Measurements from ENCODE around the gene DDO. TPM values are rescaled to one million over a fixed set of nuclear protein-coding genes. Genes with fewer than 3 reads are reported as not detected.

DDO gene
- total and polyA plus RNA-seq, 2 donors (not counting 3 experiments of a cell fraction or from before 2014, with no cell fraction given) = not detected

DNA sequence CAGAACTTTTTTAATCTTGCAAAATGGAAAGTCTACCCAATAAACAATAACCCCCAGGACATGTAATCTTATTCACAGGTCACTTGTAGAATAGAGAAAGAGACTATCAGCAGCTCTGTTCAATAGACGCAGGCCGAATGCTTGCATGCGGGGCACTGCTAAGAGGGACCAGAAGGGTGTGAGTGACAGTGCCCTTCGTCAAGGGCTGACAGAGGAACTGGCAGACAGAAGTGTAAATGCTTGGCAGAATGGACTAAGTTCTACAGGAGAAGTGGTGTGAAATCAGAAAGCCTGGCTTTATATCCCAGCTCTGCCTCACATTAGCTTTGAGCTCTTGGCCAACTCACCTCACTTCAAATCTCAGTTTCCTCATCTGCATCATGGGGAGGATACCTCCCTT is 21.0 kb downstream of the DDO start:
- ChIA-PET POLR2A (no interaction called here), CTCF (interaction anchor here (9.2 kb wide), 1 partner anchor 356 kb away, joined by 192 read pairs; no protein-coding TSS in a partner anchor)
- dilution Hi-C loops (cut with MboI; ENCODE audit: extremely low pct_ligation_motif_present, low sequenced_read_pairs) (no loop called here), intact Hi-C loops (cut with micrococcal nuclease) (no loop called here)
- Histone ChIP-seq H3K36me3 (ENCODE audit: control insufficient read depth in 2 of 2, extremely low read depth in 1 of 2, insufficient read depth in 2 of 2, low read length in 2 of 2) (no peaks in the 10 kb centered on the region), H4K20me1 (replicated peaks; ENCODE audit: control insufficient read depth, extremely low read depth, insufficient read depth, low read length) (no peaks in the 10 kb centered on the region), H2AFZ (ENCODE audit: low read depth, low read length) (no peak overlapping the region), H3K9me3 (replicated peaks; ENCODE audit: control insufficient read depth, insufficient read depth, low read length) (no peaks in the 10 kb centered on the region), H3K9ac (replicated peaks; ENCODE audit: extremely low read depth, insufficient read depth, low read length) (no peak overlapping the region), H3K4me3 (replicated peaks in 1 of 3; ENCODE audit: insufficient read depth in 1 of 3, low read depth in 1 of 3, low read length in 3 of 3) (no peak overlapping the region), H3K27ac (ENCODE audit: insufficient read depth, low read depth, low read length) (no peak overlapping the region), H3K4me1 (ENCODE audit: control insufficient read depth, extremely low read depth, insufficient read depth, low read length) (peaks cover 19% of the 10 kb centered on the region), H3K4me2 (ENCODE audit: insufficient read depth, low read length) (no peak overlapping the region), H3K27me3 (ENCODE audit: control insufficient read depth in 2 of 2, insufficient read depth in 2 of 2, low read length in 2 of 2) (peaks cover 0 to 2% of the 10 kb centered on the region in 2 experiments), H3K79me2 (ENCODE audit: control insufficient read depth, insufficient read depth, low read length) (no peaks in the 10 kb centered on the region), H3K9me1 (replicated peaks; ENCODE audit: control insufficient read depth, extremely low read depth, insufficient read depth, low read length) (no peaks in the 10 kb centered on the region)
- DNase-seq (ENCODE audit: low read depth, low spot score) (no peak), FAIRE-seq (no peak)
- no TSS peak for BruUV-seq (replicated peaks)
- no peak for TF ChIP-seq MYC (IDR thresholded peaks at IDR 0.05; ENCODE audit: low read depth, low read length)
- TF ChIP-seq EZH2 (IDR thresholded peaks at IDR 0.05; ENCODE audit: borderline replicate concordance, low read depth, low read length, severe bottlenecking) = no peak
- no peak for TF ChIP-seq JUN (IDR thresholded peaks at IDR 0.05; ENCODE audit: borderline replicate concordance, insufficient read depth, insufficient read length, low read depth)

DNA sequence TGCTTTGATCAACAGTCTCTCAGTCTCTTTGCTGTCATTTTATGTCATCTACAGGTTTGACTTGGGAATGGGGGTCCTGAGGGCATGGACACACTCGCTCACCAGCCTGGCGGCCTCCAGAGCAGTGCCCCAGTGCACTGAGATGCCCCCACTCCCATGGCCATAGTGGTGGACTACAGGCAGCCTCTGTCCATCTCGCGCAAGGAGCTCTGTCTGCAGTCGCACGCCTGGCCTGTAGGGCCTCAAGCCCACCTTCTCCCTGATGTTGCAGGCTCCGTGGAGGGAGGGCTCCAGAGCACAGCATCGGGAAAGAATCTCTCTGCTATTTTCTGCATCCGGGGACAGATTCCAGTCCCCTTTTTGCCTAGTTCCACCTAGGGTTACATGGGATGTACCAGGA is 22.6 kb downstream of the DDO start:
- CTCF ChIA-PET = interaction anchor here (0.6 to 9.2 kb wide), 10 partner anchors 10 to 865 kb away, joined by 3 to 192 read pairs (median 4); no protein-coding TSS in a partner anchor
- no peak for TF ChIP-seq POLR2AphosphoS5 (IDR thresholded peaks at IDR 0.05; ENCODE audit: insufficient read depth, low read depth, low read length)
- no peak for TF ChIP-seq GATA2 (IDR thresholded peaks at IDR 0.05; ENCODE audit: insufficient read depth, insufficient read length, low read depth, low read length)
- TF ChIP-seq, protein P1, sequence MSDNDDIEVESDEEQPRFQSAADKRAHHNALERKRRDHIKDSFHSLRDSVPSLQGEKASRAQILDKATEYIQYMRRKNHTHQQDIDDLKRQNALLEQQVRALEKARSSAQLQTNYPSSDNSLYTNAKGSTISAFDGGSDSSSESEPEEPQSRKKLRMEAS (IDR thresholded peaks at IDR 0.05; ENCODE audit: insufficient read depth, insufficient read length) = no peak
- TF ChIP-seq FOS (IDR thresholded peaks at IDR 0.05; ENCODE audit: borderline replicate concordance, insufficient read depth, low read length) = no peak
- TF ChIP-seq JUN (IDR thresholded peaks at IDR 0.05; ENCODE audit: borderline replicate concordance, insufficient read depth, insufficient read length, low read depth) = no peak
- H3K79me2 ChIP-seq (ENCODE audit: control insufficient read depth, insufficient read depth, low read length) = no peaks in the 10 kb centered on the region
- no peak overlapping the region for H3K27ac ChIP-seq (ENCODE audit: insufficient read depth, low read depth, low read length)
- no peaks in the 10 kb centered on the region for H3K9me3 ChIP-seq (replicated peaks; ENCODE audit: control insufficient read depth, insufficient read depth, low read length)
- no peak overlapping the region for H3K4me3 ChIP-seq (replicated peaks in 1 of 3; ENCODE audit: insufficient read depth in 1 of 3, low read depth in 1 of 3, low read length in 3 of 3)
- H3K27me3 ChIP-seq (ENCODE audit: control insufficient read depth in 2 of 2, insufficient read depth in 2 of 2, low read length in 2 of 2) = peaks cover under 1 to 2% of the 10 kb centered on the region in 2 experiments
- peaks cover 17% of the 10 kb centered on the region for H3K4me1 ChIP-seq (ENCODE audit: control insufficient read depth, extremely low read depth, insufficient read depth, low read length)
- H3K4me2 ChIP-seq (ENCODE audit: insufficient read depth, low read length) = no peak overlapping the region
- no peak overlapping the region for H3K9ac ChIP-seq (replicated peaks; ENCODE audit: extremely low read depth, insufficient read depth, low read length)
- intact Hi-C loops (cut with micrococcal nuclease) (no loop called here), dilution Hi-C loops (cut with MboI; ENCODE audit: extremely low pct_ligation_motif_present, low sequenced_read_pairs) (no loop called here)
- DNase-seq (ENCODE audit: low read depth, low spot score) (no peak), FAIRE-seq (no peak)
- BruUV-seq (replicated peaks) = no TSS peak
- POLR2A ChIA-PET = interaction anchor here (0.5 kb wide), 1 partner anchor 596 kb away, joined by 3 read pairs; no protein-coding TSS in a partner anchor
- H3K36me3 ChIP-seq (ENCODE audit: control insufficient read depth in 2 of 2, extremely low read depth in 1 of 2, insufficient read depth in 2 of 2, low read length in 2 of 2) = no peaks in the 10 kb centered on the region
- no peaks in the 10 kb centered on the region for H4K20me1 ChIP-seq (replicated peaks; ENCODE audit: control insufficient read depth, extremely low read depth, insufficient read depth, low read length)
- H3K9me1 ChIP-seq (replicated peaks; ENCODE audit: control insufficient read depth, extremely low read depth, insufficient read depth, low read length) = no peaks in the 10 kb centered on the region
- no peak overlapping the region for H2AFZ ChIP-seq (ENCODE audit: low read depth, low read length)
